ENCODE measurements around the gene ACSF3. TPM values are rescaled to one million over a fixed set of nuclear protein-coding genes. Genes with fewer than 3 reads are reported as not detected.
"Not testable (repeated sequence)": the region's sequence is repeated elsewhere in the genome, so short reads cannot be mapped to it uniquely, and the experiment has no call there.

Gene ACSF3
- total RNA-seq, 2 donors from 2014 or later, result 24.1 to 41.7 TPM

GRCh38 chr16:89184933-89185794, 91.5 kb downstream of the ACSF3 start:
- H3K27me3 ChIP-seq (replicated peaks; ENCODE audit: insufficient read depth), result no peaks in the 10 kb centered on the region
- no peak overlapping the region for H3K27ac ChIP-seq
- TF ChIP-seq CTCF (IDR thresholded peaks at IDR 0.05), result no peak
- H3K4me3 ChIP-seq, result no peak overlapping the region
- H3K36me3 ChIP-seq, result no peaks in the 10 kb centered on the region
- H3K4me1 ChIP-seq (ENCODE audit: control insufficient read depth in 1 of 2, low read depth in 2 of 2), result no peaks in the 10 kb centered on the region
- DNase-seq (ENCODE audit: low spot score), result no peak
- no peak for ATAC-seq (ENCODE audit: insufficient number of reproducible peaks, low FRiP score, low read depth)
- no peaks in the 10 kb centered on the region for H3K9me3 ChIP-seq

GRCh38 chr16:89185887-89186592, 92.4 kb downstream of the ACSF3 start:
- not testable (repeated sequence) for H3K36me3 ChIP-seq; H3K27ac ChIP-seq; H3K4me3 ChIP-seq; ATAC-seq (ENCODE audit: insufficient number of reproducible peaks, low FRiP score, low read depth); H3K4me1 ChIP-seq (ENCODE audit: control insufficient read depth in 1 of 2, low read depth in 2 of 2); DNase-seq (ENCODE audit: low spot score); H3K9me3 ChIP-seq; H3K27me3 ChIP-seq (replicated peaks; ENCODE audit: insufficient read depth)

- not testable (repeated sequence) for H3K27me3 ChIP-seq (replicated peaks; ENCODE audit: insufficient read depth); H3K4me1 ChIP-seq (ENCODE audit: control insufficient read depth in 1 of 2, low read depth in 2 of 2); H3K9me3 ChIP-seq; H3K36me3 ChIP-seq; H3K4me3 ChIP-seq; H3K27ac ChIP-seq; ATAC-seq (ENCODE audit: insufficient number of reproducible peaks, low FRiP score, low read depth); DNase-seq (ENCODE audit: low spot score)
Observed at GRCh38 chr16:89186593-89187031, 93.0 kb downstream of the ACSF3 start.

GRCh38 chr16:89187032-89187769, 93.5 kb downstream of the ACSF3 start:
- H3K27ac ChIP-seq, result no peak overlapping the region
- peaks cover 0 to 4% of the 10 kb centered on the region in 2 donors for H3K4me1 ChIP-seq (ENCODE audit: control insufficient read depth in 1 of 2, low read depth in 2 of 2)
- no peaks in the 10 kb centered on the region for H3K36me3 ChIP-seq
- no peak overlapping the region for H3K4me3 ChIP-seq
- no peaks in the 10 kb centered on the region for H3K27me3 ChIP-seq (replicated peaks; ENCODE audit: insufficient read depth)
- no peak for TF ChIP-seq CTCF (IDR thresholded peaks at IDR 0.05)
- ATAC-seq (ENCODE audit: insufficient number of reproducible peaks, low FRiP score, low read depth), result no peak
- H3K9me3 ChIP-seq, result no peaks in the 10 kb centered on the region
- no peak for DNase-seq (ENCODE audit: low spot score)

- no peak for DNase-seq (ENCODE audit: low spot score)
- TF ChIP-seq CTCF (IDR thresholded peaks at IDR 0.05), result no peak
- no peak for ATAC-seq (ENCODE audit: insufficient number of reproducible peaks, low FRiP score, low read depth)
Observed at GRCh38 chr16:89187770-89188392, 94.2 kb downstream of the ACSF3 start.

GRCh38 chr16:89188471-89189357, 95.1 kb downstream of the ACSF3 start:
- not testable (repeated sequence) for DNase-seq (ENCODE audit: low spot score); H3K36me3 ChIP-seq; ATAC-seq (ENCODE audit: insufficient number of reproducible peaks, low FRiP score, low read depth); H3K4me1 ChIP-seq (ENCODE audit: control insufficient read depth in 1 of 2, low read depth in 2 of 2); H3K9me3 ChIP-seq; H3K27me3 ChIP-seq (replicated peaks; ENCODE audit: insufficient read depth); H3K27ac ChIP-seq; H3K4me3 ChIP-seq

More at GRCh38 chr16:89187770-89188392, 94.2 kb downstream of the ACSF3 start:
- Histone ChIP-seq H3K27ac (no peak overlapping the region), H3K9me3 (no peaks in the 10 kb centered on the region), H3K27me3 (replicated peaks; ENCODE audit: insufficient read depth) (no peaks in the 10 kb centered on the region), H3K36me3 (no peaks in the 10 kb centered on the region), H3K4me3 (no peak overlapping the region), H3K4me1 (ENCODE audit: control insufficient read depth in 1 of 2, low read depth in 2 of 2) (peaks cover 0 to 4% of the 10 kb centered on the region in 2 donors)

Measured in thoracic aorta (tissue), 2 donors.